HepG2 (cell line): Measurements from ENCODE around the gene KCND2. TPM values are rescaled to one million over a fixed set of nuclear protein-coding genes. Genes with fewer than 3 reads are reported as not detected.

Experiments used
- ATAC-seq: fragments of 200-7000 bp; cut with Tn5 transposase; 3 replicates; pipeline ENCODE4 v1.9.1; 2020; ENCODE audit warnings: mild to moderate bottlenecking, moderate library complexity
- BruUV-seq: library from RNA; stranded (reverse); fragments of 400-500 nt; replicated peaks from 2 replicates; lab custom pipeline; 2021; lab: Mats Ljungman, UMichigan
- CTCF ChIA-PET: fragments of 300-600 bp; formaldehyde crosslinking; extraction: SDS; loops from one replicate; lab custom pipeline; 2021; ENCODE audit warnings: low total read pairs, inconsistent platforms, low intra/inter-chr PET ratio; lab: Yijun Ruan, JAX
- POLR2A ChIA-PET: fragments of 350-600 bp; sonication (Branson Sonifier 250); formaldehyde crosslinking; loops from one replicate; lab custom pipeline; 2020; ENCODE audit warnings: antibody characterized with exemption, inconsistent platforms; lab: Yijun Ruan, JAX
- DNase-seq: peaks from one replicate; pipeline ENCODE4 v3.0.0-alpha.2; 2015; ENCODE audit warnings: low spot score
- FAIRE-seq: peaks from 3 replicates; lab custom pipeline; 2011; peaks lifted over from hg19 to GRCh38; lab: Jason Lieb, UNC
- H2AFZ ChIP-seq: one replicate; pipeline ENCODE4 v1.6.1; 2011; ENCODE audit warnings: low read length, inconsistent platforms
- H3K27ac ChIP-seq: fragments of 300-600 bp; 3 replicates; pipeline ENCODE4 v1.8.0; 2011; ENCODE audit warnings: mixed run types, mild to moderate bottlenecking, mixed read lengths, low read length, inconsistent platforms; ENCODE audit not compliant: insufficient read depth; ENCODE audit errors: extremely low read length
- H3K27me3 ChIP-seq, 2 experiments: fragments of 200-600 bp in 1 of 2; 2 replicates in 1 of 2; 3 replicates in 1 of 2; pipeline versions ENCODE4 v1.6.0 to v1.8.0; 2011; ENCODE audit warnings: low read length in 2 of 2, mild to moderate bottlenecking in 2 of 2, moderate library complexity in 2 of 2, inconsistent platforms in 1 of 2; ENCODE audit not compliant: insufficient read depth in 2 of 2, control insufficient read depth in 1 of 2
- H3K36me3 ChIP-seq, 2 experiments: fragments of 200-600 bp in 1 of 2; replicated peaks in 1 of 2; 2 replicates in 1 of 2; 3 replicates in 1 of 2; pipeline versions ENCODE4 v1.5.1 to v1.8.0; 2011; ENCODE audit warnings: low read length in 2 of 2, inconsistent platforms in 1 of 2; ENCODE audit not compliant: insufficient read depth in 2 of 2, control insufficient read depth in 1 of 2
- H3K4me1 ChIP-seq: 2 replicates; pipeline ENCODE4 v1.5.1; 2012; ENCODE audit warnings: low read length, inconsistent platforms; ENCODE audit not compliant: insufficient read depth
- H3K4me2 ChIP-seq: 2 replicates; pipeline ENCODE4 v1.6.0; 2011; ENCODE audit warnings: low read depth, low read length, inconsistent platforms
- H3K4me3 ChIP-seq, 3 experiments: fragments of 200-600 bp in 1 of 3; sonication (generic), shearing (Covaris generic) in 1 of 3; replicated peaks in 1 of 3; 2 replicates each; pipeline ENCODE4 v1.5.1; 2011 to 2016; ENCODE audit warnings: low read length in 3 of 3, inconsistent platforms in 2 of 3, low read depth in 2 of 3, mild to moderate bottlenecking in 2 of 3, control low read depth in 1 of 3, mixed read lengths in 1 of 3; ENCODE audit not compliant: insufficient read depth in 1 of 3
- H3K79me2 ChIP-seq: one replicate; pipeline ENCODE4 v1.6.1; 2011; ENCODE audit warnings: low read length, inconsistent platforms; ENCODE audit not compliant: insufficient read depth
- H3K9ac ChIP-seq: 2 replicates; pipeline ENCODE4 v1.6.0; 2011; ENCODE audit warnings: mild to moderate bottlenecking, low read depth, low read length, inconsistent platforms; ENCODE audit not compliant: insufficient read depth
- H3K9me3 ChIP-seq: 2 replicates; pipeline ENCODE4 v1.5.1; 2012; ENCODE audit warnings: mild to moderate bottlenecking, low read length
- H4K20me1 ChIP-seq: 2 replicates; pipeline ENCODE4 v1.6.0; 2011; ENCODE audit warnings: inconsistent platforms, mild to moderate bottlenecking, low read length, moderate library complexity; ENCODE audit not compliant: insufficient read depth
- ATF7 ChIP-seq, 2 experiments: fragments of 450-650 bp in 1 of 2; sonication (generic) in 1 of 2; formaldehyde crosslinking in 1 of 2; IDR thresholded peaks; 2 replicates each; pipeline versions ENCODE4 v1.4.0 to v1.6.1; 2016 to 2020; ENCODE audit warnings: antibody characterized with exemption in 1 of 2, mild to moderate bottlenecking in 1 of 2, missing genetic modification reagents in 1 of 2
- CREB1 ChIP-seq, 2 experiments: fragments of 450-650 bp in 1 of 2; IDR thresholded peaks; 2 replicates each; pipeline ENCODE4 v1.6.1; 2016 to 2017; ENCODE audit warnings: control low read depth in 1 of 2, mild to moderate bottlenecking in 1 of 2, missing compliant biosample characterization in 1 of 2, missing genetic modification characterization in 1 of 2
- HDAC1 ChIP-seq: sonication (generic); formaldehyde crosslinking; IDR thresholded peaks from 2 replicates; pipeline ENCODE4 v1.5.1; 2020; ENCODE audit warnings: mild to moderate bottlenecking, missing genetic modification reagents
- PAX8 ChIP-seq: sonication (generic); formaldehyde crosslinking; IDR thresholded peaks from 2 replicates; pipeline ENCODE4 v1.8.0; 2022; ENCODE audit warnings: mild to moderate bottlenecking, missing genetic modification reagents, borderline replicate concordance
- ZFP90 ChIP-seq: sonication (generic); formaldehyde crosslinking; IDR thresholded peaks from 2 replicates; pipeline ENCODE4 v1.8.0; 2022; ENCODE audit warnings: missing genetic modification reagents, mild to moderate bottlenecking, inconsistent platforms, borderline replicate concordance
- WGBS: methylation state at CpG from one replicate; pipeline ENCODE4 v1.1.6; 2017; ENCODE audit warnings: low lambda C conversion rate; 5-methylcytosine and 5-hydroxymethylcytosine counted together
- in situ Hi-C: cut with HindIII; loops from 2 replicates; pipeline ENCODE4 v1.10.0; 2017; ENCODE audit warnings: low pct_unique_long_range_greater_than_20kb; ENCODE audit not compliant: extremely low pct_ligation_motif_present
- intact Hi-C: fragments of 100-400 bp; cut with micrococcal nuclease; formaldehyde crosslinking; loops from one replicate; pipeline ENCODE4 v1.10.0; 2022; ENCODE audit not compliant: unreplicated experiment
- polyA plus RNA-seq, 8 experiments: library from polyadenylated mRNA; depleted of rRNA in 3 of 8; stranded (reverse) in 7 of 8; unstranded in 1 of 8; fragments of >200 nt; fragmentation: Illumina TruSeq in 4 of 8; extraction: Trizol in 4 of 8; gene quantifications; 2 replicates each; pipeline versions ENCODE4 v1.2.1 to v1.2.3, GENCODE V29; 2011 to 2016; ENCODE audit warnings: low read depth in 4 of 8, missing spikeins in 1 of 8, mixed read lengths in 1 of 8; ENCODE audit not compliant: insufficient read depth in 1 of 8
- total RNA-seq, 5 experiments: library from RNA; depleted of rRNA; stranded (reverse); fragments of >200 nt; fragmentation: Illumina TruSeq; extraction: Trizol; gene quantifications; 2 replicates each; pipeline ENCODE4 v1.2.3, GENCODE V29; 2016; ENCODE audit warnings: low read depth in 1 of 5
- TF ChIP-seq, protein P1 (sequence below): IDR thresholded peaks from 2 replicates; pipeline ENCODE4 v1.6.1; 2016; ENCODE audit warnings: mild to moderate bottlenecking

Gene KCND2
- total and polyA plus RNA-seq, 2 of the 13 experiments (the other 11 are each of a cell fraction or from before 2014, with no cell fraction given) = not detected

DNA sequence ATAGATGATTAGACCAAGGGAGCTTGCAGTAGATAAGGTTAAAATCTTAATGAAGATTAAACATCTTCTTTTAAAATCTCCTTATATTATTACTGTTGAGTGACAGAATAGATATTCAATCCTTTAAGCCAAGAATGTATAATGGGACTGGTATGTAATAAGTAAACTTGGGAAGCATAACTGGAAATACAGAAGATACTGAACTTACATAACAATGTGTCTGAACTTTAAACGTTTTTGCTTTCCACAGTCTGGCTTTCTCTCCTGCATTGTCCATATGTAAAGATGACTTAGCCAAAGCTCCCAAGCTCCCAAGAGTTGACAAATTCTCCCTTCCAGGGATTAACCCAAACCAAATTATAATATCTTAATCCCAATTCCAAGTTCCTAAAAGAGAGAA lies 129.8 kb downstream of the KCND2 start (continued):
- no peak for TF ChIP-seq ZFP90 (CRISPR knock-in tag)
- no peak for TF ChIP-seq HDAC1 (CRISPR knock-in tag)
- no peak for TF ChIP-seq PAX8

DNA sequence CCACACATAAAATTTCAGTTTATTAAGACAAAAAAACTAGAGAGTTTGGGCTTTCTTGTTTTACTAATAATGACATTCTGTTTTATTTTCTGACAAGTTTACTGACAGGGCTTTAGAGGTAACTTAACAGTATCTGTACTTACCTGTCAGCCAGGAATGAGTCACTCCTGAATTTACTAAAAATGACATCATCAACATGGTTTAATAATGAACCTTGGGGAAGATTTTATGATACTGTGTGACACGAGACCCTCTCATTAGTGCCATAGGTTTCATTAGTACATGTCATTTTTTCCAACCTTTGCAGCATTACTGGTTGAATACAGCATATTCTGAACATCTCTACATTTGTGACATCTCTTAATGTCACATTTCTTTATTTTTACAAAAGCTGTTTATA lies 131.1 kb downstream of the KCND2 start:
- H3K36me3 ChIP-seq = no peaks in the 10 kb centered on the region
- ChIA-PET POLR2A (no interaction called here), CTCF (no interaction called here)
- no peak overlapping the region for H3K9ac ChIP-seq
- TF ChIP-seq ATF7 (IDR thresholded peaks at IDR 0.05) (peak; percentile 91), ATF7 (CRISPR knock-in tag; IDR thresholded peaks at IDR 0.05) (no peak), CREB1 (IDR thresholded peaks at IDR 0.05) (peak; percentile 35; the same call in 1 of the 2 replicates), CREB1 (CRISPR knock-in tag; IDR thresholded peaks at IDR 0.05) (no peak)
- TF ChIP-seq, protein P1, sequence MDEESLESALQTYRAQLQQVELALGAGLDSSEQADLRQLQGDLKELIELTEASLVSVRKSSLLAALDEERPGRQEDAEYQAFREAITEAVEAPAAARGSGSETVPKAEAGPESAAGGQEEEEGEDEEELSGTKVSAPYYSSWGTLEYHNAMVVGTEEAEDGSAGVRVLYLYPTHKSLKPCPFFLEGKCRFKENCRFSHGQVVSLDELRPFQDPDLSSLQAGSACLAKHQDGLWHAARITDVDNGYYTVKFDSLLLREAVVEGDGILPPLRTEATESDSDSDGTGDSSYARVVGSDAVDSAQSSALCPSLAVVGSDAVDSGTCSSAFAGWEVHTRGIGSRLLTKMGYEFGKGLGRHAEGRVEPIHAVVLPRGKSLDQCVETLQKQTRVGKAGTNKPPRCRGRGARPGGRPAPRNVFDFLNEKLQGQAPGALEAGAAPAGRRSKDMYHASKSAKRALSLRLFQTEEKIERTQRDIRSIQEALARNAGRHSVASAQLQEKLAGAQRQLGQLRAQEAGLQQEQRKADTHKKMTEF (CRISPR knock-in tag) = no peak
- ATAC-seq = no peak
- DNase-seq = no peak
- WGBS = 0% methylated on average over 1 of the region's 1 CpG
- H3K4me3 ChIP-seq = no peak overlapping the region
- in situ Hi-C loops = no loop called here
- H3K9me3 ChIP-seq = no peaks in the 10 kb centered on the region
- no peak overlapping the region for H2AFZ ChIP-seq
- no peaks in the 10 kb centered on the region for H3K4me1 ChIP-seq
- intact Hi-C loops = no loop called here
- no peaks in the 10 kb centered on the region for H3K79me2 ChIP-seq
- H3K4me2 ChIP-seq = no peak overlapping the region
- BruUV-seq = no TSS peak
- no peak overlapping the region for H3K27ac ChIP-seq
- no peaks in the 10 kb centered on the region for H3K27me3 ChIP-seq
- no peaks in the 10 kb centered on the region for H4K20me1 ChIP-seq
- FAIRE-seq = no peak
